Measurements from ENCODE around the gene SLC26A6. TPM values are rescaled to one million over a fixed set of nuclear protein-coding genes. Genes with fewer than 3 reads are reported as not detected.

SLC26A6 gene
- total RNA-seq, 1 experiment from 2014 or later = 58.9 TPM

DNA sequence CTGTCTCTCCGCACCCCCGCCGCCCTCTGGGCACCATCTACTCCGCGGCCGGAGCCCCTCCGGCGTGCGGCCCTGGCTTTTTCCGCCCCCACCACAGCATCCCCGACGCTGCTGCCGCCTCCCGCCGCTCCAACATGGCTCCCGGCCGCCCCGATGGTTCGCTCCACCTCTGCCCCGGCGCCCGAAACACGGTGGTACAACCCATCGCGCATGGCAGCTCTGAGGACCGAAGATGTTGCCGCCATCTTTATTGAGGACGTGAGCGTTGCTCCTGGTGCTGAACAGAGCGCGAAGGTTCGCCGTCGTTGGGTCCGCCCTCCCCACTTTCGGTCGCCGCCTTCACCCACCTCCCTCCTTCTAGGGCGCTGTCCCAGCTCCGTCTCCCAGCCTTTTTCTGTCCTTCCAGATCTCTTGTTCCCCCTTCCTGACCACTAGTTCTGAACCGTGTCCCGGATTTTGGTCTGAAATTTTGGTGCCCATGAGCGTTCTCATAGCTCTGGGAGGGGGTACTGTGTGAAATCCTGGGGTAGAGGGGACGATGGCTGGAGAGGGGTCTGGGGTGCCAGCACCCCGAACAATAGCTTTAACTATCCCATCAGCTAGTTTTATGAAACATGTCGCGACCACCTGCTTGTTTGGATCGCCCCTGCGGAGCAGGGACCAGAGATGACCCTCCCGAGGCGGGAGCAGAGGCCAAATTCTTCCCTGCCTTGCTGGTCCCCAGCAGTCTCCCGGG is 27.7 kb upstream of the SLC26A6 start, which contains the start of gene CELSR3 (continued):
- TF ChIP-seq, protein P1, sequence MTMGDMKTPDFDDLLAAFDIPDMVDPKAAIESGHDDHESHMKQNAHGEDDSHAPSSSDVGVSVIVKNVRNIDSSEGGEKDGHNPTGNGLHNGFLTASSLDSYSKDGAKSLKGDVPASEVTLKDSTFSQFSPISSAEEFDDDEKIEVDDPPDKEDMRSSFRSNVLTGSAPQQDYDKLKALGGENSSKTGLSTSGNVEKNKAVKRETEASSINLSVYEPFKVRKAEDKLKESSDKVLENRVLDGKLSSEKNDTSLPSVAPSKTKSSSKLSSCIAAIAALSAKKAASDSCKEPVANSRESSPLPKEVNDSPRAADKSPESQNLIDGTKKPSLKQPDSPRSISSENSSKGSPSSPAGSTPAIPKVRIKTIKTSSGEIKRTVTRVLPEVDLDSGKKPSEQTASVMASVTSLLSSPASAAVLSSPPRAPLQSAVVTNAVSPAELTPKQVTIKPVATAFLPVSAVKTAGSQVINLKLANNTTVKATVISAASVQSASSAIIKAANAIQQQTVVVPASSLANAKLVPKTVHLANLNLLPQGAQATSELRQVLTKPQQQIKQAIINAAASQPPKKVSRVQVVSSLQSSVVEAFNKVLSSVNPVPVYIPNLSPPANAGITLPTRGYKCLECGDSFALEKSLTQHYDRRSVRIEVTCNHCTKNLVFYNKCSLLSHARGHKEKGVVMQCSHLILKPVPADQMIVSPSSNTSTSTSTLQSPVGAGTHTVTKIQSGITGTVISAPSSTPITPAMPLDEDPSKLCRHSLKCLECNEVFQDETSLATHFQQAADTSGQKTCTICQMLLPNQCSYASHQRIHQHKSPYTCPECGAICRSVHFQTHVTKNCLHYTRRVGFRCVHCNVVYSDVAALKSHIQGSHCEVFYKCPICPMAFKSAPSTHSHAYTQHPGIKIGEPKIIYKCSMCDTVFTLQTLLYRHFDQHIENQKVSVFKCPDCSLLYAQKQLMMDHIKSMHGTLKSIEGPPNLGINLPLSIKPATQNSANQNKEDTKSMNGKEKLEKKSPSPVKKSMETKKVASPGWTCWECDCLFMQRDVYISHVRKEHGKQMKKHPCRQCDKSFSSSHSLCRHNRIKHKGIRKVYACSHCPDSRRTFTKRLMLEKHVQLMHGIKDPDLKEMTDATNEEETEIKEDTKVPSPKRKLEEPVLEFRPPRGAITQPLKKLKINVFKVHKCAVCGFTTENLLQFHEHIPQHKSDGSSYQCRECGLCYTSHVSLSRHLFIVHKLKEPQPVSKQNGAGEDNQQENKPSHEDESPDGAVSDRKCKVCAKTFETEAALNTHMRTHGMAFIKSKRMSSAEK (CRISPR knock-in tag; IDR thresholded peaks at IDR 0.05; ENCODE audit: borderline replicate concordance) = peak; percentile 28; the same call in 1 of the 2 replicates
- TF ChIP-seq NR2C2 (CRISPR knock-in tag; IDR thresholded peaks at IDR 0.05) = no peak
- TF ChIP-seq PRRX2 (CRISPR knock-in tag; IDR thresholded peaks at IDR 0.05) = no peak
- TF ChIP-seq MYBL2 (CRISPR knock-in tag; IDR thresholded peaks at IDR 0.05) = no peak
- no peak for TF ChIP-seq CREB1 (CRISPR knock-in tag; IDR thresholded peaks at IDR 0.05)
- no peak for TF ChIP-seq NFYB (CRISPR knock-in tag; conservative IDR thresholded peaks at IDR 0.05; ENCODE audit: low read depth)
- no peak for TF ChIP-seq NR1H2 (CRISPR knock-in tag; IDR thresholded peaks at IDR 0.05)
- no peak for TF ChIP-seq TCF7 (CRISPR knock-in tag; IDR thresholded peaks at IDR 0.05; ENCODE audit: low read depth)
- TF ChIP-seq PRDM15 (CRISPR knock-in tag; IDR thresholded peaks at IDR 0.05) = no peak
- TF ChIP-seq ATF2 (CRISPR knock-in tag; IDR thresholded peaks at IDR 0.05; ENCODE audit: borderline replicate concordance, low read depth) = no peak; the same call in 1 of the 2 replicates
- peak; percentile 65; the same call in 1 of the 2 replicates for TF ChIP-seq FOXK1 (CRISPR knock-in tag; IDR thresholded peaks at IDR 0.05)
- TF ChIP-seq, protein P2, sequence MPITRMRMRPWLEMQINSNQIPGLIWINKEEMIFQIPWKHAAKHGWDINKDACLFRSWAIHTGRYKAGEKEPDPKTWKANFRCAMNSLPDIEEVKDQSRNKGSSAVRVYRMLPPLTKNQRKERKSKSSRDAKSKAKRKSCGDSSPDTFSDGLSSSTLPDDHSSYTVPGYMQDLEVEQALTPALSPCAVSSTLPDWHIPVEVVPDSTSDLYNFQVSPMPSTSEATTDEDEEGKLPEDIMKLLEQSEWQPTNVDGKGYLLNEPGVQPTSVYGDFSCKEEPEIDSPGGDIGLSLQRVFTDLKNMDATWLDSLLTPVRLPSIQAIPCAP (CRISPR knock-in tag; IDR thresholded peaks at IDR 0.05) = no peak

DNA sequence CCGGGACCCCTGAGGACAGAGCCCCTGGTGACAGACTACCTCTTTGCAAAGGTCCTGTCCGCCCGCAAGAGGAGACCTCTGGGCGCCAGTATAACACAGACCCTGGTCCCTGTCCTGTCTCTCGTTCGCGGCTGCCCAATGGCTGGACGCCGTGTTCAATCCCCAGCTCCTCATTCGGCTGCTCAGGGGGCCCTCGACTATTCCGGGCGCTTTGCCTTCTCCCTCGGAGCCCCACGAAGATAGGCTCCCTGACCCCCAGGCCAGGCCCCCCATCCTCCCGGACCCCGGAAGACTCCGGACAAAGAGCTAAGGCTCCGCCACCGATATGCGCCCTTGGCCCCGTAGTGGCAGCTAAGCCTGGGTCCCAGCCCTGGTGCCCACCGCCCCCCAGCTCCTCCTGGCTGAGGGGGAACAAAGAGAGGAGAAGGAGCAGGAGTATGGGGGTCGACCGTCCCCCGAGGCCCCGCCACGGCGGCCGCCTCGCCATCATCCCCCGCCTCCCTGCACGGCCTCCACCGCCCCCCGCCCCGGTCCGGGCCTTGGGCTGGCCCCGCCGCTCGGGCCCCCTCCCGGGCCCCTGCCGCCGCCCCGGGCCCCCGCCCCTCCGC is 27.0 kb upstream of the SLC26A6 start:
- DNase-seq (ENCODE audit: low spot score) (no peak), ATAC-seq (no peak)
- Mint-ChIP-seq H3K4me1 (peaks cover 14% of the 10 kb centered on the region), H3K9me3 (peaks cover 6% of the 10 kb centered on the region; the same call in 1 of the 2 replicates), H3K27ac (no peak overlapping the region), H3K4me3 (peak overlapping the region; percentile 88), H3K27me3 (ENCODE audit: low read depth) (no peaks in the 10 kb centered on the region), H3K36me3 (peaks cover 26% of the 10 kb centered on the region)
- TF ChIP-seq GTF2I (CRISPR knock-in tag; conservative IDR thresholded peaks at IDR 0.05) = no peak
- no peak for TF ChIP-seq ESRRA (CRISPR knock-in tag; IDR thresholded peaks at IDR 0.05; ENCODE audit: borderline replicate concordance)
- TF ChIP-seq ZNF121 (CRISPR knock-in tag; IDR thresholded peaks at IDR 0.05) = no peak
- ChIA-PET CTCF (interaction anchor here (0.9 to 5.2 kb wide), 12 partner anchors 24 to 345 kb away, joined by 3 to 51 read pairs (median 5); partner anchors contain the start of genes NCKIPSD, SLC26A6, UQCRC1 and WDR6), POLR2A (interaction anchor here (0.6 to 4.4 kb wide), 12 partner anchors 27 to 912 kb away, joined by 3 to 41 read pairs (median 4); partner anchors contain the start of genes CCDC51, IP6K2, NDUFAF3 and SLC26A6)

Data from WTC11 (cell line).